SU-DHL-6 (cell line): ENCODE data around the gene MDFIC.

Experiments used
- EZH2phosphoT487 ChIP-seq: fragments of 200-600 bp; sonication (generic), shearing (Covaris generic); conservative IDR thresholded peaks from 2 replicates; pipeline ENCODE4 v1.6.1; 2018; ENCODE audit warnings: mild to moderate bottlenecking, antibody characterized with exemption, low read length, moderate library complexity, mixed read lengths
- TF ChIP-seq, protein P1 (sequence below): fragments of 200-600 bp; sonication (generic); IDR thresholded peaks from one replicate; pipeline ENCODE4 v1.5.1; 2017; ENCODE audit warnings: antibody characterized with exemption, mild to moderate bottlenecking, low read length, moderate library complexity; ENCODE audit not compliant: insufficient read depth, poor library complexity, severe bottlenecking

DNA sequence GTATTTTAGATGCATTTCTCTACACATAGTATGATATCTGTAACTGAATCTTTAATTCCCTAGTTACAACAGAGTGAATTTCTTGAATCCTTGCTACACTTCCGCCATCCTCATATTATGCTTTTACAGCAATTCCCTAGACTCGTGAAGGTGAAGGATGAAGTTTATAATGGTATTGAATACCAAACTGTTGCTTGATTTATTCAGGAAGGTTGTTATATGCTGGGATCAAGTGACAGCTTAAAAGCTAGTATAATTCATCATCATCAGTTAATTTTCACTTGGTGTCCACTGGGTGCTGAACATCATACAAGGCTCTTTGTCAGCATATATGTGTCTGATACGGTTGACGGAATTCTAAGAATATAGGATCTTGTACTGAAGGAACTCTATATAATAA lies 47.2 kb downstream of the MDFIC start:
- TF ChIP-seq, protein P1, sequence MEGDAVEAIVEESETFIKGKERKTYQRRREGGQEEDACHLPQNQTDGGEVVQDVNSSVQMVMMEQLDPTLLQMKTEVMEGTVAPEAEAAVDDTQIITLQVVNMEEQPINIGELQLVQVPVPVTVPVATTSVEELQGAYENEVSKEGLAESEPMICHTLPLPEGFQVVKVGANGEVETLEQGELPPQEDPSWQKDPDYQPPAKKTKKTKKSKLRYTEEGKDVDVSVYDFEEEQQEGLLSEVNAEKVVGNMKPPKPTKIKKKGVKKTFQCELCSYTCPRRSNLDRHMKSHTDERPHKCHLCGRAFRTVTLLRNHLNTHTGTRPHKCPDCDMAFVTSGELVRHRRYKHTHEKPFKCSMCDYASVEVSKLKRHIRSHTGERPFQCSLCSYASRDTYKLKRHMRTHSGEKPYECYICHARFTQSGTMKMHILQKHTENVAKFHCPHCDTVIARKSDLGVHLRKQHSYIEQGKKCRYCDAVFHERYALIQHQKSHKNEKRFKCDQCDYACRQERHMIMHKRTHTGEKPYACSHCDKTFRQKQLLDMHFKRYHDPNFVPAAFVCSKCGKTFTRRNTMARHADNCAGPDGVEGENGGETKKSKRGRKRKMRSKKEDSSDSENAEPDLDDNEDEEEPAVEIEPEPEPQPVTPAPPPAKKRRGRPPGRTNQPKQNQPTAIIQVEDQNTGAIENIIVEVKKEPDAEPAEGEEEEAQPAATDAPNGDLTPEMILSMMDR = no peak
- TF ChIP-seq EZH2phosphoT487 = no peak
